Panc1 (cell line): ENCODE results near the gene CHST11. TPM values are rescaled to one million over a fixed set of nuclear protein-coding genes. Genes with fewer than 3 reads are reported as not detected.
A peak's percentile ranks its signal among the peaks of the same experiment; 100 is the strongest.

ENCODE experiments used
- ATAC-seq: fragments of 200-7000 bp; cut with Tn5 transposase; 2 replicates; pipeline ENCODE4 v1.9.1; 2020; ENCODE audit warnings: mild to moderate bottlenecking, moderate library complexity
- BruUV-seq: library from RNA; stranded (reverse); fragments of 400-500 nt; replicated peaks from 2 replicates; lab custom pipeline; 2021; lab: Mats Ljungman, UMichigan
- CTCF ChIA-PET: fragments of 300-600 bp; sonication (Branson Sonifier 250); formaldehyde crosslinking; loops from one replicate; lab custom pipeline; 2022; ENCODE audit warnings: antibody characterized with exemption; lab: Charles Lee
- POLR2A ChIA-PET: fragments of 300-600 bp; sonication (Branson Sonifier 250); formaldehyde crosslinking; loops from one replicate; lab custom pipeline; 2022; ENCODE audit warnings: antibody characterized with exemption; lab: Charles Lee
- DNase-seq: peaks from one replicate; pipeline ENCODE4 v3.0.0-alpha.2; 2010; ENCODE audit warnings: low read depth, low spot score
- H3K27ac ChIP-seq: 2 replicates; pipeline ENCODE4 v1.5.1; 2011; ENCODE audit warnings: mild to moderate bottlenecking, low read length, inconsistent platforms
- H3K27me3 ChIP-seq: fragments of 200-500 bp; sonication (Bioruptor generic); 2 replicates; pipeline ENCODE4 v1.6.0; 2014; ENCODE audit warnings: low read length, inconsistent platforms; ENCODE audit not compliant: control insufficient read depth, insufficient read depth
- H3K36me3 ChIP-seq: fragments of 200-500 bp; sonication (Bioruptor generic); 2 replicates; pipeline ENCODE4 v1.5.1; 2014; ENCODE audit warnings: inconsistent platforms, mild to moderate bottlenecking, low read length, moderate library complexity; ENCODE audit not compliant: control insufficient read depth, insufficient read depth
- H3K4me1 ChIP-seq: 2 replicates; pipeline ENCODE4 v1.5.1; 2011; ENCODE audit warnings: inconsistent platforms, mild to moderate bottlenecking, low read length, moderate library complexity; ENCODE audit not compliant: control insufficient read depth, insufficient read depth
- H3K4me3 ChIP-seq, 2 experiments: 2 replicates each; pipeline ENCODE4 v1.5.1; 2011 to 2012; ENCODE audit warnings: low read depth in 2 of 2, low read length in 2 of 2, mild to moderate bottlenecking in 2 of 2, inconsistent platforms in 1 of 2, moderate library complexity in 1 of 2
- H3K9me3 ChIP-seq: fragments of 200-500 bp; sonication (Bioruptor generic); 2 replicates; pipeline ENCODE4 v1.5.1; 2014; ENCODE audit warnings: low read depth, mild to moderate bottlenecking, inconsistent platforms, low read length, moderate library complexity; ENCODE audit not compliant: control insufficient read depth, insufficient read depth
- POLR2AphosphoS5 ChIP-seq: IDR thresholded peaks from 2 replicates; pipeline ENCODE4 v1.6.1; 2012; ENCODE audit warnings: mild to moderate bottlenecking, low read depth, low read length, moderate library complexity
- SIN3A ChIP-seq: IDR thresholded peaks from 2 replicates; pipeline ENCODE4 v1.6.1; 2012; ENCODE audit warnings: low read depth, mild to moderate bottlenecking, low read length, moderate library complexity, borderline replicate concordance; ENCODE audit not compliant: insufficient read depth
- TCF7L2 ChIP-seq: IDR thresholded peaks from 2 replicates; pipeline ENCODE4 v1.6.1; 2011; ENCODE audit warnings: mild to moderate bottlenecking, low read depth, low read length, inconsistent platforms
- in situ Hi-C: cut with HindIII; loops from 2 replicates; pipeline ENCODE4 v1.10.0; 2016; ENCODE audit warnings: low sequenced_read_pairs, low pct_unique_long_range_greater_than_20kb
- intact Hi-C: fragments of 100-400 bp; cut with micrococcal nuclease; formaldehyde crosslinking; loops from one replicate; pipeline ENCODE4 v1.10.0; 2022; ENCODE audit not compliant: unreplicated experiment
- total RNA-seq: library from RNA; stranded (reverse); gene quantifications from one replicate; pipeline ENCODE4 v1.2.1, GENCODE V29; 2021; ENCODE audit not compliant: unreplicated experiment
- TF ChIP-seq, protein P1 (sequence below): fragments of 450-650 bp; IDR thresholded peaks from 2 replicates; pipeline ENCODE4 v1.5.1; 2017; ENCODE audit warnings: mild to moderate bottlenecking
- TF ChIP-seq, protein P2 (sequence below), 2 experiments: IDR thresholded peaks; 2 replicates each; pipeline ENCODE4 v1.6.1; 2011 to 2012; ENCODE audit warnings: low read depth in 2 of 2, control low read depth in 1 of 2, low read length in 1 of 2, mild to moderate bottlenecking in 1 of 2, moderate library complexity in 1 of 2; ENCODE audit not compliant: insufficient read depth in 1 of 2

CHST11 gene
- total RNA-seq, 1 experiment from 2014 or later = 11.4 TPM

DNA sequence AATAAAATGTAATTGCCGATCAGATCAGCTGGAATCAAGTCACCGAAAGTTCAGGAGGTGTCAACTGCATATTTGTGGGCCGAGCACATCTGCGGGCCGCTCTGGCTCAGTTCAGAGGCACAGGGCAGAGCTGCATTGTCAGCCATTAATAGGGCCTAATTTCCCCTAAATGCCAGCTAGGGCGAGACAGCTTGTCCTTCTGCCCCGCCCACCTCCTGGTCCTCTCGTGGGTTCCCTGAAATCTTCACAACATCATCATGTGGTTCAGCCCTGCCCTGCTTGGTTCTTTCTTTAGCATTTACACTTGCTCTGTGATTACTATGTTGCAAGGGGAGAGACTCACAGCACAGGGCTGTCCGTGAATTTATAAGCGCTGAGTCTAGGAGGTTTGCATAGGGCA, 148.9 kb downstream of the CHST11 start:
- intact Hi-C loops (no loop called here), in situ Hi-C loops (no loop called here)
- ChIA-PET POLR2A (no interaction called here), CTCF (interaction anchor here (0.7 kb wide), 1 partner anchor 28 kb away, joined by 10 read pairs; no protein-coding TSS in a partner anchor)
- no TSS peak for BruUV-seq
- peaks cover 21% of the 10 kb centered on the region for H3K4me1 ChIP-seq
- H3K27ac ChIP-seq = peak overlapping the region; percentile 77
- no peaks in the 10 kb centered on the region for H3K36me3 ChIP-seq
- TF ChIP-seq TCF7L2 = no peak
- TF ChIP-seq, protein P1, sequence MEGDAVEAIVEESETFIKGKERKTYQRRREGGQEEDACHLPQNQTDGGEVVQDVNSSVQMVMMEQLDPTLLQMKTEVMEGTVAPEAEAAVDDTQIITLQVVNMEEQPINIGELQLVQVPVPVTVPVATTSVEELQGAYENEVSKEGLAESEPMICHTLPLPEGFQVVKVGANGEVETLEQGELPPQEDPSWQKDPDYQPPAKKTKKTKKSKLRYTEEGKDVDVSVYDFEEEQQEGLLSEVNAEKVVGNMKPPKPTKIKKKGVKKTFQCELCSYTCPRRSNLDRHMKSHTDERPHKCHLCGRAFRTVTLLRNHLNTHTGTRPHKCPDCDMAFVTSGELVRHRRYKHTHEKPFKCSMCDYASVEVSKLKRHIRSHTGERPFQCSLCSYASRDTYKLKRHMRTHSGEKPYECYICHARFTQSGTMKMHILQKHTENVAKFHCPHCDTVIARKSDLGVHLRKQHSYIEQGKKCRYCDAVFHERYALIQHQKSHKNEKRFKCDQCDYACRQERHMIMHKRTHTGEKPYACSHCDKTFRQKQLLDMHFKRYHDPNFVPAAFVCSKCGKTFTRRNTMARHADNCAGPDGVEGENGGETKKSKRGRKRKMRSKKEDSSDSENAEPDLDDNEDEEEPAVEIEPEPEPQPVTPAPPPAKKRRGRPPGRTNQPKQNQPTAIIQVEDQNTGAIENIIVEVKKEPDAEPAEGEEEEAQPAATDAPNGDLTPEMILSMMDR = no peak
- TF ChIP-seq, protein P2, sequence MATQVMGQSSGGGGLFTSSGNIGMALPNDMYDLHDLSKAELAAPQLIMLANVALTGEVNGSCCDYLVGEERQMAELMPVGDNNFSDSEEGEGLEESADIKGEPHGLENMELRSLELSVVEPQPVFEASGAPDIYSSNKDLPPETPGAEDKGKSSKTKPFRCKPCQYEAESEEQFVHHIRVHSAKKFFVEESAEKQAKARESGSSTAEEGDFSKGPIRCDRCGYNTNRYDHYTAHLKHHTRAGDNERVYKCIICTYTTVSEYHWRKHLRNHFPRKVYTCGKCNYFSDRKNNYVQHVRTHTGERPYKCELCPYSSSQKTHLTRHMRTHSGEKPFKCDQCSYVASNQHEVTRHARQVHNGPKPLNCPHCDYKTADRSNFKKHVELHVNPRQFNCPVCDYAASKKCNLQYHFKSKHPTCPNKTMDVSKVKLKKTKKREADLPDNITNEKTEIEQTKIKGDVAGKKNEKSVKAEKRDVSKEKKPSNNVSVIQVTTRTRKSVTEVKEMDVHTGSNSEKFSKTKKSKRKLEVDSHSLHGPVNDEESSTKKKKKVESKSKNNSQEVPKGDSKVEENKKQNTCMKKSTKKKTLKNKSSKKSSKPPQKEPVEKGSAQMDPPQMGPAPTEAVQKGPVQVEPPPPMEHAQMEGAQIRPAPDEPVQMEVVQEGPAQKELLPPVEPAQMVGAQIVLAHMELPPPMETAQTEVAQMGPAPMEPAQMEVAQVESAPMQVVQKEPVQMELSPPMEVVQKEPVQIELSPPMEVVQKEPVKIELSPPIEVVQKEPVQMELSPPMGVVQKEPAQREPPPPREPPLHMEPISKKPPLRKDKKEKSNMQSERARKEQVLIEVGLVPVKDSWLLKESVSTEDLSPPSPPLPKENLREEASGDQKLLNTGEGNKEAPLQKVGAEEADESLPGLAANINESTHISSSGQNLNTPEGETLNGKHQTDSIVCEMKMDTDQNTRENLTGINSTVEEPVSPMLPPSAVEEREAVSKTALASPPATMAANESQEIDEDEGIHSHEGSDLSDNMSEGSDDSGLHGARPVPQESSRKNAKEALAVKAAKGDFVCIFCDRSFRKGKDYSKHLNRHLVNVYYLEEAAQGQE (IDR thresholded peaks at IDR 0.05; ENCODE audit: insufficient read depth in 1 of 2, low read depth in 2 of 2, low read length in 1 of 2) = no peak
- no peak for TF ChIP-seq POLR2AphosphoS5
- no peak for TF ChIP-seq SIN3A
- peak overlapping the region; percentile 40 to 64 for H3K4me3 ChIP-seq
- no peak for DNase-seq
- ATAC-seq = peak; percentile 71
- no peaks in the 10 kb centered on the region; the same call in 1 of the 2 replicates for H3K27me3 ChIP-seq
- no peaks in the 10 kb centered on the region for H3K9me3 ChIP-seq

DNA sequence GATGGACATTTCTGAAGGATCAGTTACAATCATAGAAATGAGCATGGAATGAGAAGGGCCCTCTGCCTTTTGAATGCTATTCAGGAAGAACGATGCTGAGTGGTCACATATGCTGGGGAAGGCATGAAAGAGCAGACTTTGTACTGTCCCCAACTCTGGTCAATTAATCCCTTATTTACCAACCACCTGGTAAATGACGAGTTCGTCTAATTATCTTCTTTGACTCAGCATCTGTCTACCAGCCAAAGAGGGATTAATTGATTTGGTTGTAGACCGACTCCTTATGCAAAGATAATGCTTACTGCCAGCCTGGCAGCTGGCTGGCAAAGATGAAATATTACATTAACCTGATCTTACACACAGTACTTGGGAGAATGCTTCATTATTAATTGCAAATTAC, 152.2 kb downstream of the CHST11 start:
- no peak for DNase-seq
- H3K27me3 ChIP-seq = no peaks in the 10 kb centered on the region; the same call in 1 of the 2 replicates
- H3K36me3 ChIP-seq = no peaks in the 10 kb centered on the region
- intact Hi-C loops = no loop called here
- no peak overlapping the region for H3K27ac ChIP-seq
- H3K9me3 ChIP-seq = no peaks in the 10 kb centered on the region
- in situ Hi-C loops = no loop called here
- TF ChIP-seq, protein P2 (IDR thresholded peaks at IDR 0.05; ENCODE audit: insufficient read depth in 1 of 2, low read depth in 2 of 2, low read length in 1 of 2) = no peak
- TF ChIP-seq, protein P1 = no peak
- no peak for TF ChIP-seq SIN3A
- H3K4me3 ChIP-seq = no peak overlapping the region
- BruUV-seq = no TSS peak
- ChIA-PET CTCF (no interaction called here), POLR2A (no interaction called here)
- no peak for ATAC-seq
- peaks cover 19% of the 10 kb centered on the region for H3K4me1 ChIP-seq
